ENCODE results near the gene SEL1L3. TPM values are rescaled to one million over a fixed set of nuclear protein-coding genes. Genes with fewer than 3 reads are reported as not detected.
A peak's percentile ranks its signal among the peaks of the same experiment; 100 is the strongest.

The SEL1L3 gene
- total and polyA plus RNA-seq, 2 of the 13 experiments (the other 11 are each of a cell fraction or from before 2014, with no cell fraction given) = 0.28 to 1.1 TPM

DNA sequence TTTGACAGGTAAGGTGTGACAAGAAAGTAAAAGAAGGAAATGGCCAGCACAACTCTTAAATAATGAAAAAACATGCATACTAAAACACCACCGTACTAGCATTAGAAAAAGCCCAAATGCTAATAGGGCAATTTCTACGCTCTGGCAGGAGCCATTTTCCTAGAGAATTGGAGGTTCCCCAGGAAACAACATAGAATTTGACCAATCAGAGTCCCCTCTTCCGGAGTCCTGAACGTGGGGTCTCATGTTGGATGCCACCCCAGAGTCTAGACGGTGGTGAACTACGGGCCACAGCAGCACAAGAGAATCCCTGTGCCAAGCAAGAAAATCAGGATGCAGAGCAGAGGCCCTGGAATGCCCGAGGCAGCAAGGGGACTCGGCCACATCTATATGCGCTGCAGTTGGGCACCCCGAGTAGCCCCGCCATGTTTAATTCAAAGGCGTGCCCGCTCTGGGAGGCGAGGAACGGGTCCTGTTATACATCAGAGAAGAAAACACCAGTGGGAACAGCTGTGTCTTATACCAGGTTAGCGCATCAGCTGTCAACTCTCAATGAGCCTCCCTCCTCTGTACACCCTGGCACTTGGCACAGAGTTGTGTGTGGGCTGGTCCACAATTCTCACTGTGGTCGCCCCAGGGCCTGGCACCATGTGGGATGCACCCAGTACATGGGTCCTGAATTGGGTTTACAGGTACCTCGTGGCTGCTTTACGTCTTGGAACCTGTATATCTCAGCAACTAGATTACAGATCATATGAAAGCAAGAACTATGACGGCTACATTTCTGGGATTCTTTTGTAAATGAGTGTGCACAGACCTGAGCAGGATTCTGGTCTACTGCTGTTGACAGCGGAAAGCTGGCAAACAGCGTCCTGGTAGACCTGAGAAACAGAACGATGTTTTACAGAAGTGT is 52.1 kb downstream of the SEL1L3 start:
- no peaks in the 10 kb centered on the region for H3K9me3 ChIP-seq (ENCODE audit: low read length)
- no peak for TF ChIP-seq ZNF101 (CRISPR knock-in tag; IDR thresholded peaks at IDR 0.05; ENCODE audit: borderline replicate concordance, low read depth)
- TF ChIP-seq KAT8 (CRISPR knock-in tag; IDR thresholded peaks at IDR 0.05) = no peak
- TF ChIP-seq FOXJ3 (CRISPR knock-in tag; IDR thresholded peaks at IDR 0.05; ENCODE audit: borderline replicate concordance) = no peak
- no peak for TF ChIP-seq CAMTA2 (CRISPR knock-in tag; IDR thresholded peaks at IDR 0.05; ENCODE audit: borderline replicate concordance)
- TF ChIP-seq PCBP1 (IDR thresholded peaks at IDR 0.05; ENCODE audit: borderline replicate concordance, low read depth, low read length) = no peak
- TF ChIP-seq, protein P1, sequence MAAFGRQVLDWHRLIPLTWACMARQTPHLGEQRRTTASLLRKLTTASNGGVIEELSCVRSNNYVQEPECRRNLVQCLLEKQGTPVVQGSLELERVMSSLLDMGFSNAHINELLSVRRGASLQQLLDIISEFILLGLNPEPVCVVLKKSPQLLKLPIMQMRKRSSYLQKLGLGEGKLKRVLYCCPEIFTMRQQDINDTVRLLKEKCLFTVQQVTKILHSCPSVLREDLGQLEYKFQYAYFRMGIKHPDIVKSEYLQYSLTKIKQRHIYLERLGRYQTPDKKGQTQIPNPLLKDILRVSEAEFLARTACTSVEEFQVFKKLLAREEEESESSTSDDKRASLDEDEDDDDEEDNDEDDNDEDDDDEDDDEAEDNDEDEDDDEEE (CRISPR knock-in tag; IDR thresholded peaks at IDR 0.05) = no peak
- TF ChIP-seq, protein P2, sequence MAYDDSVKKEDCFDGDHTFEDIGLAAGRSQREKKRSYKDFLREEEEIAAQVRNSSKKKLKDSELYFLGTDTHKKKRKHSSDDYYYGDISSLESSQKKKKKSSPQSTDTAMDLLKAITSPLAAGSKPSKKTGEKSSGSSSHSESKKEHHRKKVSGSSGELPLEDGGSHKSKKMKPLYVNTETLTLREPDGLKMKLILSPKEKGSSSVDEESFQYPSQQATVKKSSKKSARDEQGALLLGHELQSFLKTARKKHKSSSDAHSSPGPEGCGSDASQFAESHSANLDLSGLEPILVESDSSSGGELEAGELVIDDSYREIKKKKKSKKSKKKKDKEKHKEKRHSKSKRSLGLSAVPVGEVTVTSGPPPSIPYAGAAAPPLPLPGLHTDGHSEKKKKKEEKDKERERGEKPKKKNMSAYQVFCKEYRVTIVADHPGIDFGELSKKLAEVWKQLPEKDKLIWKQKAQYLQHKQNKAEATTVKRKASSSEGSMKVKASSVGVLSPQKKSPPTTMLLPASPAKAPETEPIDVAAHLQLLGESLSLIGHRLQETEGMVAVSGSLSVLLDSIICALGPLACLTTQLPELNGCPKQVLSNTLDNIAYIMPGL (CRISPR knock-in tag; IDR thresholded peaks at IDR 0.05; ENCODE audit: borderline replicate concordance in 1 of 2, low read depth in 1 of 2) = no peak
- no peak for TF ChIP-seq ZFYVE20 (CRISPR knock-in tag; IDR thresholded peaks at IDR 0.05; ENCODE audit: borderline replicate concordance, low read depth)
- TF ChIP-seq SNAI1 (CRISPR knock-in tag; IDR thresholded peaks at IDR 0.05; ENCODE audit: borderline replicate concordance) = no peak
- TF ChIP-seq ZNF207 (IDR thresholded peaks at IDR 0.05; ENCODE audit: borderline replicate concordance) = no peak
- TF ChIP-seq, protein P3, sequence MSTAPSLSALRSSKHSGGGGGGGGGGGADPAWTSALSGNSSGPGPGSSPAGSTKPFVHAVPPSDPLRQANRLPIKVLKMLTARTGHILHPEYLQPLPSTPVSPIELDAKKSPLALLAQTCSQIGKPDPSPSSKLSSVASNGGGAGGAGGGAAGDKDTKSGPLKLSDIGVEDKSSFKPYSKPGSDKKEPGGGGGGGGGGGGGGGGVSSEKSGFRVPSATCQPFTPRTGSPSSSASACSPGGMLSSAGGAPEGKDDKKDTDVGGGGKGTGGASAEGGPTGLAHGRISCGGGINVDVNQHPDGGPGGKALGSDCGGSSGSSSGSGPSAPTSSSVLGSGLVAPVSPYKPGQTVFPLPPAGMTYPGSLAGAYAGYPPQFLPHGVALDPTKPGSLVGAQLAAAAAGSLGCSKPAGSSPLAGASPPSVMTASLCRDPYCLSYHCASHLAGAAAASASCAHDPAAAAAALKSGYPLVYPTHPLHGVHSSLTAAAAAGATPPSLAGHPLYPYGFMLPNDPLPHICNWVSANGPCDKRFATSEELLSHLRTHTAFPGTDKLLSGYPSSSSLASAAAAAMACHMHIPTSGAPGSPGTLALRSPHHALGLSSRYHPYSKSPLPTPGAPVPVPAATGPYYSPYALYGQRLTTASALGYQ (CRISPR knock-in tag; IDR thresholded peaks at IDR 0.05) = no peak
- no peak for TF ChIP-seq KDM2A (CRISPR knock-in tag; IDR thresholded peaks at IDR 0.05; ENCODE audit: borderline replicate concordance, low read depth)
- H4K20me1 ChIP-seq (ENCODE audit: insufficient read depth, low read length) = no peaks in the 10 kb centered on the region
- no peaks in the 10 kb centered on the region for H3K79me2 ChIP-seq (ENCODE audit: insufficient read depth, low read length)
- intact Hi-C loops (cut with micrococcal nuclease; ENCODE audit: unreplicated experiment) (no loop called here), in situ Hi-C loops (cut with HindIII; ENCODE audit: extremely low pct_ligation_motif_present, low pct_unique_long_range_greater_than_20kb) (no loop called here)
- POLR2A ChIA-PET = no interaction called here
- CTCF ChIA-PET (ENCODE audit: low intra/inter-chr PET ratio, low total read pairs) = no interaction called here
- H3K27me3 ChIP-seq (ENCODE audit: control insufficient read depth in 1 of 2, insufficient read depth in 2 of 2, low read length in 2 of 2) = no peaks in the 10 kb centered on the region
- WGBS (ENCODE audit: low lambda C conversion rate) = 74% methylated on average over 23 of the region's 23 CpGs
- peak overlapping the region; percentile 38; the same call in 1 of the 2 replicates for H3K4me2 ChIP-seq (ENCODE audit: low read depth, low read length)
- BruUV-seq (replicated peaks) = no TSS peak
- no peak overlapping the region for H3K9ac ChIP-seq (ENCODE audit: insufficient read depth, low read depth, low read length)
- ATAC-seq (peak; percentile 56), DNase-seq (ENCODE audit: low spot score) (peak; percentile 18), FAIRE-seq (no peak)
- H3K27ac ChIP-seq (ENCODE audit: extremely low read length, insufficient read depth, low read length) = no peak overlapping the region
- H3K36me3 ChIP-seq (replicated peaks in 1 of 2; ENCODE audit: control insufficient read depth in 1 of 2, insufficient read depth in 2 of 2, low read length in 2 of 2) = no peaks in the 10 kb centered on the region
- no peak overlapping the region for H3K4me3 ChIP-seq (replicated peaks in 1 of 3; ENCODE audit: insufficient read depth in 1 of 3, low read depth in 2 of 3, low read length in 3 of 3)
- H2AFZ ChIP-seq (ENCODE audit: low read length) = no peak overlapping the region
- peaks cover 34% of the 10 kb centered on the region for H3K4me1 ChIP-seq (ENCODE audit: insufficient read depth, low read length)

All from HepG2 (cell line).